ENCODE results near the gene TMEM88.

The TMEM88 gene

DNA sequence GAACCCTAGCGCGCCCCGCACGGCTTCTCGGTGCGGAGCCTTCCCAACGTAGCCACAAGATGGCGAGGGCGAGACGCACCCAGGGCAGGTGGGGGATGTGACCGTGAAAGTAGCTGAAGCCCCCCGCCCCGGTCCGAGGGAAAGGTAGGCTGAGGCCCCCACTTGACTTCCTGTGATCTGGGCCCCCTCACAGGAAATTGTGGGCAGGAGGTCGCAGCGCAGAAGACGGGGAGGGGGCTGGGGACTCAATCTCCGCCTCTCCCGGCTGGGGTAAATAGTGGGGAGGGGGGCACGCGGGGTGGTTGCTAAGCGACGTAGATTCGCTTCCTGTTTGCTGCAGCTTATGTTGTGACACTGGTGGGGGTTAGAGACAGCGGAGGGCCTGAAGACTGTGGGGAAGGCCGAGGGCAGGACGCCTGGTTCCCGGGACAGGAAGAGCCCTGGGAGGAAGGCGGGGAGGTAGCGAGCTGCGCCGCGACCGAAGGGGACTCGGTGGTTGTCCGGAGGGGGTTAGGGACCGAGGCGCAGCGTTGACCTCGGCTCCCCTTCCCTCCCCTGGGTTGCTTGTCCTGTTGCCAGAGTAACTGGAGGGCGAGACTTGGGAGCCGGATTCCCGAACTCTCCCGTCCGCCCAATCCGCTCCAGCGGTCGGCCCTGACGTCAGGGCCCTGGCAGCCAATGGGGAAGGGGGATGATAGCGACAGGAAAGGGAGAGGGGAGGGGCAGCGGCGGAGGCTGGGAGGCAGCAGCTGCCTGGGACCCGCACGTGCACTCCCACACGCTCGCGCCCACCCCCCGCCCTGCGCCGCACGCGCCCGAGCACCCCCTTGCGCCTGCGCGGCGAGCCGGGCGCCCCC, 19.7 kb upstream of the TMEM88 start:
- Histone ChIP-seq H3K27me3 (no peaks in the 10 kb centered on the region), H3K9me3 (no peaks in the 10 kb centered on the region), H3K4me3 (ENCODE audit: low read depth, low read length) (peak overlapping the region; percentile 81), H3K4me1 (peaks cover 6% of the 10 kb centered on the region), H3K36me3 (no peaks in the 10 kb centered on the region)
- peak; percentile 95 for DNase-seq
- TF ChIP-seq, protein P1, sequence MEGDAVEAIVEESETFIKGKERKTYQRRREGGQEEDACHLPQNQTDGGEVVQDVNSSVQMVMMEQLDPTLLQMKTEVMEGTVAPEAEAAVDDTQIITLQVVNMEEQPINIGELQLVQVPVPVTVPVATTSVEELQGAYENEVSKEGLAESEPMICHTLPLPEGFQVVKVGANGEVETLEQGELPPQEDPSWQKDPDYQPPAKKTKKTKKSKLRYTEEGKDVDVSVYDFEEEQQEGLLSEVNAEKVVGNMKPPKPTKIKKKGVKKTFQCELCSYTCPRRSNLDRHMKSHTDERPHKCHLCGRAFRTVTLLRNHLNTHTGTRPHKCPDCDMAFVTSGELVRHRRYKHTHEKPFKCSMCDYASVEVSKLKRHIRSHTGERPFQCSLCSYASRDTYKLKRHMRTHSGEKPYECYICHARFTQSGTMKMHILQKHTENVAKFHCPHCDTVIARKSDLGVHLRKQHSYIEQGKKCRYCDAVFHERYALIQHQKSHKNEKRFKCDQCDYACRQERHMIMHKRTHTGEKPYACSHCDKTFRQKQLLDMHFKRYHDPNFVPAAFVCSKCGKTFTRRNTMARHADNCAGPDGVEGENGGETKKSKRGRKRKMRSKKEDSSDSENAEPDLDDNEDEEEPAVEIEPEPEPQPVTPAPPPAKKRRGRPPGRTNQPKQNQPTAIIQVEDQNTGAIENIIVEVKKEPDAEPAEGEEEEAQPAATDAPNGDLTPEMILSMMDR (IDR thresholded peaks at IDR 0.05; ENCODE audit: low read depth, low read length), result peak; percentile 61

DNA sequence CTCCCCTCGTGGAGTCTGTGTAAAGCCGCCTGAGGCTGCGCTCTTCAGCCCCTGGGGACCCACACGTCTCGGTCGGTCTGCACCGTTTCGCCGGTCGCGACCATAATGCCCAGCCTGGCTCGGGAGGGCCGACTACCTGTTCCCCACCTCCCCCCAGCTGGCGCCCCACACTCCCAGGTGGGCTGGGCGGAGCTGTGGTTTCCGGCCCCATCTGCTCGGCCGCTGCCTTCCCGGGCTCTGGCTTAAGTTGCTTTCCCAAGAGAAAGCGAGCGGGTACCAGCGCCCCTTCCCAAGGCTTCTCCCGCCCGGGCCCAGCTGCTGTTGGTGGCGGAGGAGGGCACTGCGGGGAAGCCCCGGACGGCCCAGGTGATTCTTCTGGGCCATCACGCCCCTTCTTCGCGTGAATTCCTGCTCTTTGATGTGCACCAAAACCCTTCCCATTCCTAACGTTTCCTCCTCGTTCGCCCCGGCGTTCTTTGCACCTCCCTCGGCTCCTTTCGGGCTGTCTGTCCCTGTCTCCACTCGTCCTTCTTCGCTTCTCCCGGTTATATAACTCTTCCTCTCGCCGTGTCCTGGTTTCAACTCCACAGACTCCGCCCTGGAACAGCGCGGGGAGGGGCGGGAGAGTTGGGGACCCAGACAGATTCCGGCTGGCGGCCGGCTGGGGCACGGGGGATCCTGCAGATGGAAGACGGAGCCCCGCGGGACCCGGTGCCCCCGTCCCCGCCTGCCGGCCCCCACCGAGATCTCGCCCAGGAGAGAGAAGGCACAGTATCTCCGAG, 18.9 kb upstream of the TMEM88 start:
- peak; percentile 68 for DNase-seq
- peaks cover 6% of the 10 kb centered on the region for H3K4me1 ChIP-seq
- TF ChIP-seq, protein P1 (IDR thresholded peaks at IDR 0.05; ENCODE audit: low read depth, low read length), result no peak

DNA sequence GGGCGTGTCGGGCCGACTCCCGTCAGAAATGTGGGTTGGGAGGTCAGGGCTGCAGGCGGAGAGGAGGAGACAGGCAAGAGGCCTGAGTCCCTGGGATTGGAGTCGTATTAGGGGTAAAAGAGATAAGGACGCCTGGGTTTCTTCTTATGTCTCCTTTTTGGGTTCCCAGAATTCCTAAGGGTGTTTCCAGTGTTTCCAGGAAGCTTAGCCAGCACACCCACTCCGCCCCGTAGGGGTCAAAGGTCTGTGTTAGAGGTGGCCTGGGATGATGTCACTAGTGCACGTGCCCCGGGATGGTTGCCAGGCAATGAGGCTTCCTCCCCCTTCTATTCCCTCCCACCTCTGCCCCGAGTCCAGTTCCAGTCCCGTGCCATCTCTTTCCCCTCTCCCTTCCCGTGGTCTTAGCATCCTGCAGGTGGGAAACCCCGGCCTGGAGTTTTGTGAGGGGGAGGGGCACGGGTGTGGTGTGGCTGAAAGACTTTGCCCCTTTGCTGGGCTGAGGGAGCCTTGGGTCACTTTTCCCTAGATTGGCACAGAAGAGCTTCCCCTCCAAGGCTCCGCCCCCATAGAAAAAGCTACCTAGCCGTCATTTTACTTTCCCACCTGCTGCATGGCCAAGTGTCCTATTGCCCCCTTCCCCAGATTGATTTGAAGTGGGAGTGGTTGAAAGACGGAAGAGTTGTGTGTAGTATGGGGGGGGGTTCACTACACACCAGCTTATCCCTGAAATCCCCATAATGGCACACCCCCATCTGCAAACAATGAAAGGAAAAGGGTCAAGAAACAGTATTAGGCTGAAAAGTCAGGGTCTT, 18.1 kb upstream of the TMEM88 start:
- Histone ChIP-seq H3K4me1 (peaks cover 6% of the 10 kb centered on the region), H3K9me3 (no peaks in the 10 kb centered on the region), H3K27me3 (no peaks in the 10 kb centered on the region), H3K36me3 (peaks cover 8% of the 10 kb centered on the region), H3K4me3 (ENCODE audit: low read depth, low read length) (peak overlapping the region; percentile 81)
- peak; percentile 91 for DNase-seq
- TF ChIP-seq, protein P1 (IDR thresholded peaks at IDR 0.05; ENCODE audit: low read depth, low read length), result no peak

More for the DNA sequence above, 18.9 kb upstream of the TMEM88 start:
- H3K27me3 ChIP-seq, result no peaks in the 10 kb centered on the region
- H3K9me3 ChIP-seq, result no peaks in the 10 kb centered on the region
- peak overlapping the region; percentile 81 for H3K4me3 ChIP-seq (ENCODE audit: low read depth, low read length)
- peaks cover 8% of the 10 kb centered on the region for H3K36me3 ChIP-seq

DNA sequence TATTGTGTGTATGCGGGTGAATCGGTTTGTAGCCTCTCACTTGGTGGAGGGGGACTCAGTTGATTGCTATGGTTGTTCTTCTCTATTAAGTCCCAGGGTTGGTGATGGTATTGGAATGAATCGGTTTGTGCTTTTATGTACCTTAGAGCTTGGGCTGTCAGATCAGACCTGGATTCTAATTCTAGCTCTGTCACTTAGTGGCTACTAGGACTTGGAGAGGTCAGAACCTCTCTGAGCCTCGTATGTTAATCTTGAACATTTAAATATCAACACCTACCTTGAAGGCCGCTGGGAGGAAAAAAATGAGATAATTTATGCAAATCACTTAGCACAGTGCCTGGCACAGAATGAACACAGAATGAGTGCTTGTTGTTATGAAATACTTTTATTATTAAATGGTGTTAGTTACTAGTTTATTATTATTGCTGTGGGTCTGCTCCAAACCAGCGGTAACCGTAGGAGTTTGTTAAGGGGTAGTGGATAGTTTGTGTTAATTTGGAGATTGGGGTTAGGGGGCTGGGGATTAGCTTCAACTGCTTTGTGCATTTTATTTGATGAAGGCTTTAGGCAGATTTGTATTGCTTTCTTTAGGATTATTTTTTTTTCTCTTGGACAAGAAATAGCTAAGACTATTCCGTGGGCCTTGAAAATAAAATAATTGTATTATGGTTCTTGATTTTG, 17.3 kb upstream of the TMEM88 start:
- H3K27me3 ChIP-seq, result no peaks in the 10 kb centered on the region
- peak overlapping the region; percentile 81 for H3K4me3 ChIP-seq (ENCODE audit: low read depth, low read length)
- H3K9me3 ChIP-seq, result no peaks in the 10 kb centered on the region
- peaks cover 6% of the 10 kb centered on the region for H3K4me1 ChIP-seq
- peaks cover 8% of the 10 kb centered on the region for H3K36me3 ChIP-seq
- TF ChIP-seq, protein P1 (IDR thresholded peaks at IDR 0.05; ENCODE audit: low read depth, low read length), result no peak
- DNase-seq, result no peak

DNA sequence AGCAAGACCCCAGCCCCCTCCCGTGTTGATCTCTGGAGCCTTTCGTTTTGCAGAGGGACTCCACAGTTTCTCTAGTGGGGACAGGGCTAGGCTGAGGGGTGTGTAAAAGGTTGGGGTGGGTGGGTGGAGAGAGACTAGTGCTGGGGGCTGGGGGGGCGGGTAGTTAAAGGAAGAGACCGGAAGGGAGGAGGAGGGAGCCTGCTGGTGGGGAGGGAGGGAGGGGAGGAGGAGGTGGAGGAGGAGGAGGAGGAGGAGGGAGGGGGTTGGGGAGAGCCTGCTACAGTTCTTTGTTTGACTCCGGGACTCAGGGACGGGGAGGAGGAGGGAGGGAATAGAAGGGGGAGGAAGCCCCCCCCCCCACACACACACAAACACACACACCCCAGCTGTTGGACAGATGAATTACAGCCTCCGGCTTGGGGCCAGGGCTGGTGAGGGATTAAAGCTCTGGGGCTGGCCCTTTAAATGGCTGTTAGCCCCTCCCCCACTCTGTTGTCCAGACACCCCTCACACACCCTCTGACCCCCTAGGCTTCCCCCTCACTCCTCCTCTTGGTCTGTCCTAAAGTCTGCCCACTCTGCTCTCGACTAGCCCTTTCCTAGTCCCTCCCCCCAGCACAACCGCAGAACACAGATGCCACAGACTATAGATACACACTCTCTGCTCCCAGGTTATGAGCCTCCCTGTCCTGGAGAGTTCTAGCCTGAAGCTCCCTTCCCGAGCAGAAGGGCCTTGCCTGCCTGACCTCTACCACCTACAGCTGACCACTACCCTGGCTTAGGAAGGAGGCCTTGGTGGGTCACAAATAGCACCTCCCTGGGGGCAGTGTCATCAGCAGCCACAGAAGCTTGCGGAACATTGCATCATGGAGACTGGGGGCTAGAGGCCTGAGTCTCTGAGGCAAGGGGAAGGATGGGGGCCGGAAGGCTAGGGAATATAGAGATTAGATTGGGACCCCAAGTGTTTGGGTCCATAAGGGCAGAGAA, 16.5 kb upstream of the TMEM88 start:
- Histone ChIP-seq H3K27me3 (no peaks in the 10 kb centered on the region), H3K4me3 (ENCODE audit: low read depth, low read length) (peak overlapping the region; percentile 81), H3K9me3 (no peaks in the 10 kb centered on the region), H3K36me3 (peaks cover 8% of the 10 kb centered on the region), H3K4me1 (peaks cover 3% of the 10 kb centered on the region)
- TF ChIP-seq, protein P1 (IDR thresholded peaks at IDR 0.05; ENCODE audit: low read depth, low read length), result no peak
- DNase-seq, result peak; percentile 47
